GM18505 (cell line): ENCODE measurements around the gene SLX9.

ENCODE experiments used
- ATAC-seq: cut with Tn5 transposase; IDR thresholded peaks from one replicate; pipeline ENCODE4 v1.9.1; 2021; ENCODE audit not compliant: unreplicated experiment
- POLR2A ChIP-seq: IDR thresholded peaks from 4 replicates; pipeline ENCODE4 v1.6.1; 2011; ENCODE audit warnings: borderline replicate concordance; ENCODE audit not compliant: insufficient read depth, insufficient read length; ENCODE audit errors: extremely low read depth

Gene SLX9

GRCh38 chr21:45011911-45012661 lies 72.3 kb downstream of the SLX9 start:
- ATAC-seq: no peak
- no peak for TF ChIP-seq POLR2A

GRCh38 chr21:45012662-45013259 lies 72.9 kb downstream of the SLX9 start:
- no peak for TF ChIP-seq POLR2A

GRCh38 chr21:45013260-45013841 lies 73.5 kb downstream of the SLX9 start:
- ATAC-seq: no peak
- TF ChIP-seq POLR2A: no peak

More at GRCh38 chr21:45012662-45013259, 72.9 kb downstream of the SLX9 start:
- no peak for ATAC-seq

- TF ChIP-seq POLR2A: no peak
- ATAC-seq: no peak
These were observed 75.1 kb downstream of the SLX9 start for GRCh38 chr21:45014747-45015468.

GRCh38 chr21:45015469-45015860 lies 75.6 kb downstream of the SLX9 start:
- no peak for TF ChIP-seq POLR2A
- ATAC-seq: no peak

- no peak for ATAC-seq
These were observed 76.2 kb downstream of the SLX9 start for GRCh38 chr21:45016031-45016405.

GRCh38 chr21:45016406-45017038 lies 76.7 kb downstream of the SLX9 start:
- TF ChIP-seq POLR2A: no peak
- ATAC-seq: no peak

More at GRCh38 chr21:45016031-45016405, 76.2 kb downstream of the SLX9 start:
- TF ChIP-seq POLR2A: no peak

- no peak for TF ChIP-seq POLR2A
- no peak for ATAC-seq
These were observed 77.5 kb downstream of the SLX9 start for GRCh38 chr21:45017039-45017960.

- no peak for ATAC-seq
- no peak for TF ChIP-seq POLR2A
These were observed 78.6 kb downstream of the SLX9 start for GRCh38 chr21:45018131-45019075.

GRCh38 chr21:45019076-45019886 lies 79.5 kb downstream of the SLX9 start:
- ATAC-seq: no peak
- TF ChIP-seq POLR2A: no peak

GRCh38 chr21:45019887-45020537 lies 80.2 kb downstream of the SLX9 start:
- no peak for ATAC-seq
- TF ChIP-seq POLR2A: no peak
